Endothelial cell of umbilical vein (primary cell): ENCODE data around the gene ETFB.

Experiments
- CTCF ChIP-seq, 2 donors: IDR thresholded peaks; 1 replicate in 1 of 2; 2 replicates in 1 of 2; pipeline ENCODE4 v1.5.1; 2011; ENCODE audit warnings: low read length in 2 of 2, mild to moderate bottlenecking in 2 of 2, moderate library complexity in 2 of 2, control low read depth in 1 of 2, inconsistent platforms in 1 of 2, low read depth in 1 of 2; ENCODE audit not compliant: insufficient read depth in 1 of 2; ENCODE audit errors: extremely low read depth in 1 of 2
- EZH2 ChIP-seq: IDR thresholded peaks from 2 replicates; pipeline ENCODE4 v1.6.1; 2012; ENCODE audit warnings: borderline replicate concordance, low read depth, mild to moderate bottlenecking, moderate library complexity, low read length, inconsistent platforms; ENCODE audit not compliant: severe bottlenecking
- FOS ChIP-seq: IDR thresholded peaks from 2 replicates; pipeline ENCODE4 v1.6.1; 2011; ENCODE audit warnings: mild to moderate bottlenecking, low read length, moderate library complexity, borderline replicate concordance; ENCODE audit not compliant: insufficient read depth
- GATA2 ChIP-seq: IDR thresholded peaks from 2 replicates; pipeline ENCODE4 v1.7.0; 2011; ENCODE audit warnings: low read depth, mild to moderate bottlenecking, moderate library complexity, mixed read lengths, low read length; ENCODE audit not compliant: insufficient read length, insufficient read depth
- JUN ChIP-seq: IDR thresholded peaks from 2 replicates; pipeline ENCODE4 v1.6.1; 2011; ENCODE audit warnings: borderline replicate concordance, low read depth; ENCODE audit not compliant: insufficient read length, insufficient read depth
- MAX ChIP-seq: IDR thresholded peaks from 2 replicates; pipeline ENCODE4 v1.6.1; 2011; ENCODE audit not compliant: insufficient read depth, insufficient read length
- MYC ChIP-seq: IDR thresholded peaks from one replicate; pipeline ENCODE4 v1.6.1; 2011; ENCODE audit warnings: mild to moderate bottlenecking, low read depth, low read length
- POLR2A ChIP-seq: IDR thresholded peaks from 2 replicates; pipeline ENCODE4 v1.6.1; 2012; ENCODE audit warnings: low read depth, mild to moderate bottlenecking, control low read depth, low read length
- POLR2AphosphoS5 ChIP-seq: IDR thresholded peaks from 2 replicates; pipeline ENCODE4 v1.6.1; 2012; ENCODE audit warnings: low read depth, mild to moderate bottlenecking, control low read depth, low read length, moderate library complexity; ENCODE audit not compliant: insufficient read depth

GRCh38 chr19:51368366-51369282 lies 2.4 kb upstream of the ETFB start, which contains the start of gene CLDND2:
- no peak for TF ChIP-seq POLR2AphosphoS5
- TF ChIP-seq GATA2 = no peak
- TF ChIP-seq CTCF (IDR thresholded peaks at IDR 0.05; ENCODE audit: extremely low read depth in 1 of 2, insufficient read depth in 1 of 2, low read depth in 1 of 2, low read length in 2 of 2) = no peak
- TF ChIP-seq POLR2A = no peak
- no peak for TF ChIP-seq EZH2
- no peak for TF ChIP-seq JUN
- no peak for TF ChIP-seq MAX
- TF ChIP-seq FOS = no peak
- no peak for TF ChIP-seq MYC
